Measurements from ENCODE around the gene SLC29A1.
"Not testable (repeated sequence)": the region's sequence is repeated elsewhere in the genome, so short reads cannot be mapped to it uniquely, and the experiment has no call there.

SLC29A1 gene

GRCh38 chr6:44196351-44196750 lies 27.0 kb upstream of the SLC29A1 start:
- DNase-seq: not testable (repeated sequence)

- DNase-seq: no peak
These were observed 24.7 kb upstream of the SLC29A1 start for GRCh38 chr6:44198684-44199083.

GRCh38 chr6:44199883-44200282 lies 23.5 kb upstream of the SLC29A1 start:
- no peak for DNase-seq

GRCh38 chr6:44201200-44201599 lies 22.2 kb upstream of the SLC29A1 start:
- no peak for DNase-seq

- no peak for DNase-seq
These were observed 21.6 kb upstream of the SLC29A1 start for GRCh38 chr6:44201638-44202303.

GRCh38 chr6:44202332-44202971 lies 20.9 kb upstream of the SLC29A1 start:
- no peak for DNase-seq

- DNase-seq: no peak
These were observed 20.2 kb upstream of the SLC29A1 start for GRCh38 chr6:44202972-44203750.

GRCh38 chr6:44203955-44204354 lies 19.4 kb upstream of the SLC29A1 start:
- no peak for DNase-seq

GRCh38 chr6:44207966-44208365 lies 15.4 kb upstream of the SLC29A1 start:
- no peak for DNase-seq

- no peak for DNase-seq
These were observed 12.1 kb upstream of the SLC29A1 start for GRCh38 chr6:44211284-44211683.

- DNase-seq: no peak
These were observed 9.1 kb upstream of the SLC29A1 start for GRCh38 chr6:44214307-44214706.

- DNase-seq: peak; percentile 72
These were observed 6.6 kb upstream of the SLC29A1 start, which contains the start of gene MYMX for GRCh38 chr6:44216677-44217331. MYMX (plus strand) TSS chr6:44216926; CDS start chr6:44217472, 546 bp downstream.

GRCh38 chr6:44217332-44218143 lies 5.9 kb upstream of the SLC29A1 start:
- peak; percentile 50 for DNase-seq

GRCh38 chr6:44219053-44219814 lies 4.2 kb upstream of the SLC29A1 start:
- peak; percentile 94 for DNase-seq

- no peak for DNase-seq
These were observed 3.3 kb upstream of the SLC29A1 start for GRCh38 chr6:44219815-44220784.

- DNase-seq: no peak
These were observed 2.5 kb upstream of the SLC29A1 start for GRCh38 chr6:44220913-44221290.

GRCh38 chr6:44221291-44221960 lies 2.0 kb upstream of the SLC29A1 start:
- DNase-seq: peak; percentile 36

GRCh38 chr6:44221961-44222335 lies 1.4 kb upstream of the SLC29A1 start:
- no peak for DNase-seq

GRCh38 chr6:44222486-44223318 lies 693 bp upstream of the SLC29A1 start:
- peak; percentile 59 for DNase-seq
